ENCODE results near the gene ACAA2.

The ACAA2 gene

DNA sequence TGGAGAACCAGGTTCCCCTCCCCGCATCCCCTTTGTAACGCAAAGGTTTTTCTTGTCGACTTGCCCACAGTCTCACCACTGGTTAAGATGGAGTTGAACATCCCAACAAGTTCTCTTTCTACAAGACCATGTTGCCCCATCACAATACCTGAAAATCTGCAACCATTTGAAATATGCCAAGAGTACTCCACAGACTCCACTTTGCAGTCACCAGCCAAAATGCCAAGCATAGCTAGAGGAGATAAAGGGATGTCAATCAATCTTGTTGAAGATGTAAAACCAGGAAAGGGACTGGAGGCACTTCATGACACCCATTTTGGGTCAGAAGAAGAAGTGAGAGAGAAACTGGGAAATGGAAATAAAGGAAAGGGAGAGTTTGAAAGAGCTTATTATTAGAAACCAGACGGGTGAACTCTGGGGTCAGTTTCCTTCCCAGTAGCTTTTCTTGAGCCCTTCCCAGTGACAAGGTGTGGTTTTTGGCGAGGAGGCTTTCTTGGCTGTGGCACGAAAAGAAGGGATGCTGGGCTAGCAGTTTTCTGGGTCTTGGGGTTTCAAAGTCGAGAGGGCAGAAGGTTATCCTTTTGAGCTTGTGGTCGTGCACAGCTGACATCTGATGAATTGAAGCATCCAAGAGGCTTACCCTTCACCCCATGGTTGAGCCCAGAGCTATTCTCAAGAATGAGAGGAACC is 79.3 kb downstream of the ACAA2 start:
- DNase-seq = no peak

DNA sequence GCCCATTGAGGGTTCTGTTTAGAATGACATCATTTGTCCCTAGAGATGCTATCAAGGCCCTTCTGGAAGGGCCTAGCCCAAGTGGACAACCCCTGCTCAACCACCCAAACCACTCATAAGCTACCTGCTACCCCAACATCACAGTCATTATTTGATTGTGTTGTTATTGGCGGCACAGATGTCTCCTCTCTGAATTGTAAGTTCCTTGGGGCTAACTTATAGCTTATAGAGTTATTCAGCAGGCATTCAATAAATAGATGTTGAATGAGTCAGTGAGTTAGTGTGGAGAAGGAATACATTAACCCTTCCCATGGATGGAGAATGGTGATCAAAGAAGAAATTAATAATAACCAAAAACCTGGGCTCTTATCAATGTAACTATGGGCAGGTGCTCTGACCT is 80.0 kb downstream of the ACAA2 start:
- no peak for DNase-seq
